Measurements from ENCODE around the gene TMEM43.

The TMEM43 gene

DNA sequence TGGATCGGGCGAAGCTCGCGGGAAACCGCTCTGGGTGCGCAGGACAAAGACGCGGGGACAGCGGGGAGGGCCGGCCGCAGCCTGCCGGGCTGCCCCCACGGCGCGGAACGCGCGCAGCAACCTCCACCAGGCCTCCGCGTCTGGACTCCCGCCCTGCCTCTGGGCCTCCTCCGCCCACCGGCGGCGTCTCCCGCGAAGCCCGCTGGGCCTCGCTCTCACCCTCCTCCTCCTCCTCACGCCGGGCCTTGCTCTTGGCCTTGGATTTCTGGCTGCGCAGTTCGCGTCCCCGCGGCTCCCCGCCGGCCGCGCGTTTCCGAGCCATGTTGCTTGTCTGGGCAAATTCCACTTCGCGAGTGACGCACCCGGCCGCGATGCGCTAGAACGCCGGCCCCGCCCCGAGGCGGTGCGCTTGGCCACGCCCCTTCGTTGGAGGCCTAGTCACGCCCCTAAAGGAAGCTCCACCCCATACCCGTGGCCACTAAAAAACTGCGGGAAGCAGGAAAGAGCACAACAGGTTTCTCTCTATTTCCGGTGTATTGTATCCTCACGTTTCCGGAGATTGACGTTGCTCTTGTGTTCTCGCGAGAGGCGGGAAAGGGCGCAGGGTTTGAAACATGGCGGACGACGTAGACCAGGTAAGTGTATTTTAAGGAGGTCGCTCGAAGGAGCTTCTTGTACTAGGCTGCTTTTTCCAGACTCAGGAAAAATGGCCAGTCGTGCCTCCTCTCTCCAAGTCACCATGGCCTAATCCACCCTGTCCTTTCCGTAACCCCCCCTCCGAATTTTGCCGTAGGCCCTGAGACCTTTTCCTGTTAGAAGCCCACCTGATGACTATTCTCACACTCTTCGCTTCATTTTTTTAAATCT, 53.6 kb downstream of the TMEM43 start, which contains the start of the genes LSM3 and XPC:
TSS of gene LSM3 (plus strand) at position 571 of the 867 bp plus-strand sequence. CDS start at position 615, 44 bp downstream.
TSS of gene XPC (minus strand) at position 355 of the 867 bp plus-strand sequence. CDS start at position 322, 33 bp downstream.
- Histone ChIP-seq H3K36me3 (peaks cover 15 to 20% (median 18%) of the 10 kb centered on the region in 3 donors), H3K4me1 (peaks cover 0 to 40% (median 26%) of the 10 kb centered on the region in 4 donors), H3K4me3 (peak within 1 kb of the TSS; percentile 93), H3K9me3 (no peaks in the 10 kb centered on the region), H3K27ac (peak within 1 kb of the TSS; percentile 99), H3K27me3 (no peaks in the 10 kb centered on the region)
- TF ChIP-seq, protein P1, sequence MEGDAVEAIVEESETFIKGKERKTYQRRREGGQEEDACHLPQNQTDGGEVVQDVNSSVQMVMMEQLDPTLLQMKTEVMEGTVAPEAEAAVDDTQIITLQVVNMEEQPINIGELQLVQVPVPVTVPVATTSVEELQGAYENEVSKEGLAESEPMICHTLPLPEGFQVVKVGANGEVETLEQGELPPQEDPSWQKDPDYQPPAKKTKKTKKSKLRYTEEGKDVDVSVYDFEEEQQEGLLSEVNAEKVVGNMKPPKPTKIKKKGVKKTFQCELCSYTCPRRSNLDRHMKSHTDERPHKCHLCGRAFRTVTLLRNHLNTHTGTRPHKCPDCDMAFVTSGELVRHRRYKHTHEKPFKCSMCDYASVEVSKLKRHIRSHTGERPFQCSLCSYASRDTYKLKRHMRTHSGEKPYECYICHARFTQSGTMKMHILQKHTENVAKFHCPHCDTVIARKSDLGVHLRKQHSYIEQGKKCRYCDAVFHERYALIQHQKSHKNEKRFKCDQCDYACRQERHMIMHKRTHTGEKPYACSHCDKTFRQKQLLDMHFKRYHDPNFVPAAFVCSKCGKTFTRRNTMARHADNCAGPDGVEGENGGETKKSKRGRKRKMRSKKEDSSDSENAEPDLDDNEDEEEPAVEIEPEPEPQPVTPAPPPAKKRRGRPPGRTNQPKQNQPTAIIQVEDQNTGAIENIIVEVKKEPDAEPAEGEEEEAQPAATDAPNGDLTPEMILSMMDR (IDR thresholded peaks at IDR 0.05) = no peak
- DNase-seq = peak; percentile 96 to 98
- intact Hi-C loops (cut with DNase I; ENCODE audit: low total_unique reads) = loop anchor here (2.0 to 5.0 kb wide), 3 partner anchors 36 to 281 kb away; partner anchors contain the start of genes CHCHD4 and TMEM43

DNA sequence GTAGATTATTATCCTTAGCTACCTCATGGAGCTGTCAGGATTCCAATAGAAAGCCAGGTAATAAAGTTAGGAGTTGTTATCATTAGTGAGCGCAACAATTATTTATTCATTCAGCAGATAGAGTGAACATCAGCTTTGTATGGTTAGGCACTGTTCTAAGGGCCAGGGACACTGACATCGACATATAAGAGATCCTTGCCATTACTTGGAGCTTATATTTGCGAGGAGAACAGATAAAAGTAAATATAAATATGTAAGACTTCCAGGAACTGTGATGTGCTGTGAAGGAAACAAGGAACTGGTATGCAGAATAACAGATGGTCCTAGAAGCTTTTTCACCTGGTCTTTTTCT, 54.2 kb downstream of the TMEM43 start:
- Histone ChIP-seq H3K36me3 (peaks cover 19 to 24% (median 22%) of the 10 kb centered on the region in 3 donors), H3K9me3 (no peaks in the 10 kb centered on the region), H3K27me3 (no peaks in the 10 kb centered on the region), H3K4me1 (peaks cover 0 to 40% (median 26%) of the 10 kb centered on the region in 4 donors), H3K27ac (peak overlapping the region; percentile 99), H3K4me3 (peak overlapping the region; percentile 93)
- DNase-seq = no peak
- intact Hi-C loops (cut with DNase I; ENCODE audit: low total_unique reads) = loop anchor here (2.0 to 5.0 kb wide), 3 partner anchors 37 to 282 kb away; partner anchors contain the start of genes CHCHD4 and TMEM43
- TF ChIP-seq, protein P1 (IDR thresholded peaks at IDR 0.05) = no peak

DNA sequence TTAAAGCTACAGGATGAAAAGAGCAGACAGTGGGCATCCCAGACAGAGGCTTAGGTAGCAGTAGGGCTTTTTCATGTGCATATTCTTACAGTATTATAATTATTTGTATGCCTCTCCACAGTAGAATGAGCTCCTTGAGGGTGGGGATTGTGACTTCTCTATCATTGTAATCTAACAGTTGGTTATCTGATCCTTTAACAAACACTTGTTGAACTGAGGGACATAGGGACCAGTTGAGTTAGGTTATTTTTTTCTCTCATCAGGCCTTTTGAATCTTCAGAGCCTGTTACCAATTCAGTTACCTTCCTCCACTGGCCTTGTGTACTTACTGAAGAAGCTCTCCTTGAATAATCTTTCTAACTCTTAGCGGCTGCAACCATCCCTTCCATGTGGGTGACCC, 54.9 kb downstream of the TMEM43 start:
- no peak for DNase-seq
- TF ChIP-seq, protein P1 (IDR thresholded peaks at IDR 0.05) = no peak
- H3K9me3 ChIP-seq = no peaks in the 10 kb centered on the region
- H3K4me3 ChIP-seq = no peak overlapping the region
- intact Hi-C loops (cut with DNase I; ENCODE audit: low total_unique reads) = loop anchor here (2.0 to 5.0 kb wide), 3 partner anchors 37 to 282 kb away; partner anchors contain the start of genes CHCHD4 and TMEM43
- no peaks in the 10 kb centered on the region for H3K27me3 ChIP-seq
- peaks cover 0 to 37% (median 26%) of the 10 kb centered on the region in 4 donors for H3K4me1 ChIP-seq
- no peak overlapping the region for H3K27ac ChIP-seq
- peaks cover 23 to 30% (median 26%) of the 10 kb centered on the region in 3 donors for H3K36me3 ChIP-seq

DNA sequence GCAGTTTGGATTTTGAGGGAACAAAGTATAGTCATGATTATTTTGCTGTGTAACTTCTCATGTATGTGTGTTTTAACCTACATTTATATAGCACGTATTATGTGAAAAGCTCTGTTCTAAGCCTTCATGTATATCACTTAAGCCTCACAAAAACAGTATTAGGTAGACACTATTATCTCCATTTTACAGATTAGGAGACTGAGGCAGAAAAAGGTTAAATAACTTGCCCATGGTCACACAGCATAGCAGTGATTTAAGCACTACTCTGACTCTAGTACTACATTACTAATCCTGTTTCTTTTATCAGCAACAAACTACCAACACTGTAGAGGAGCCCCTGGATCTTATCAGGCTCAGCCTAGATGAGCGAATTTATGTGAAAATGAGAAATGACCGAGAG, 56.4 kb downstream of the TMEM43 start:
- no peak overlapping the region for H3K4me3 ChIP-seq
- H3K27ac ChIP-seq = no peak overlapping the region
- intact Hi-C loops (cut with DNase I; ENCODE audit: low total_unique reads) = no loop called here
- H3K36me3 ChIP-seq = peaks cover 30 to 45% (median 40%) of the 10 kb centered on the region in 3 donors
- H3K4me1 ChIP-seq = peaks cover 0 to 23% (median 19%) of the 10 kb centered on the region in 4 donors
- no peaks in the 10 kb centered on the region for H3K9me3 ChIP-seq
- TF ChIP-seq, protein P1 (IDR thresholded peaks at IDR 0.05) = no peak
- H3K27me3 ChIP-seq = no peaks in the 10 kb centered on the region
- no peak for DNase-seq

DNA sequence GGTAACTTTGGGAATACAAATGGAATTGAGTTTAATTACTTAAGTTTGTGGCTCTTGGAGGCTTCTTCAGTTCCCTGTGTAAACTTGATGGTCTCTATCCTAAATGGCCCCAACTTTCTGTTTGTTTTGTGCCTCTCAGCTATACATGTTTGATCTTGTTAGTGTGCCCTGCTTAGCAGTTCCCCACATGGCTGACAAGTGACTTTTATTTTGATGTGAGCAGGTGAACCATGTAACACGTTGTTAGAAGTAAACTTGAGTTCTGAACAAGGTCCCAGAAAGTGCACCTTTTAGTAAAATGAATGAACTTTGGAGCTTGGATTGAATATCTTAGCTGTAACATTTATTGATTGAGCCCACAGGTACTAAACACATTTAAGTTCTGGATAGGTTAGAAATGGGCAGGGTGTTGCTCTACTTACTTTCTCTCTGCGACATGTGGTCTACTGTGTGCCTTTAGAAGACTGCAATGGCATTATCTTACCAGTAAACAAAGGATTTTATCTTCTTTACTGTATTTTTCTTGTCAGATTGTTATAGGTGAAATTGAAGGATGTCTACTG, 58.2 kb downstream of the TMEM43 start:
- Histone ChIP-seq H3K36me3 (peaks cover 35 to 63% (median 52%) of the 10 kb centered on the region in 3 donors), H3K4me3 (no peak overlapping the region), H3K27me3 (no peaks in the 10 kb centered on the region), H3K4me1 (peaks cover 0 to 13% (median 9%) of the 10 kb centered on the region in 4 donors), H3K9me3 (no peaks in the 10 kb centered on the region), H3K27ac (no peak overlapping the region)
- TF ChIP-seq, protein P1 (IDR thresholded peaks at IDR 0.05) = no peak
- intact Hi-C loops (cut with DNase I; ENCODE audit: low total_unique reads) = no loop called here
- no peak for DNase-seq
